Dedifferentiated amniotic fluid mesenchymal stem cell (primary cell): ENCODE data around the gene ILF3.

Source experiments
- DNase-seq: peaks from one replicate; pipeline ENCODE4 v3.0.0-alpha.2; 2016; ENCODE audit errors: extremely low spot score

ILF3 gene

GRCh38 chr19:10653732-10654609 is at the start of gene ILF3:
ILF3 (plus strand) TSS chr19:10654346; CDS start chr19:10670606, 16,260 bp downstream.
- DNase-seq = peak; percentile 100

GRCh38 chr19:10604460-10604980 is 49.6 kb upstream of the ILF3 start:
- DNase-seq = no peak

- DNase-seq = no peak
Measured at GRCh38 chr19:10611907-10612306, 42.2 kb upstream of the ILF3 start.

GRCh38 chr19:10612499-10613119 is 41.5 kb upstream of the ILF3 start:
- no peak for DNase-seq

- DNase-seq = no peak
Measured at GRCh38 chr19:10615429-10616023, 38.6 kb upstream of the ILF3 start.

GRCh38 chr19:10617409-10618121 is 36.6 kb upstream of the ILF3 start:
- peak; percentile 92 for DNase-seq

GRCh38 chr19:10618846-10619245 is 35.3 kb upstream of the ILF3 start:
- DNase-seq = no peak

- no peak for DNase-seq
Measured at GRCh38 chr19:10620786-10621185, 33.4 kb upstream of the ILF3 start.

- no peak for DNase-seq
Measured at GRCh38 chr19:10621966-10622365, 32.2 kb upstream of the ILF3 start.

GRCh38 chr19:10624585-10624984 is 29.6 kb upstream of the ILF3 start:
- DNase-seq = no peak

- DNase-seq = peak; percentile 48
Measured at GRCh38 chr19:10625003-10625761, 29.0 kb upstream of the ILF3 start, which contains the start of gene SLC44A2. SLC44A2 (plus strand) TSS chr19:10625553; CDS start chr19:10625634, 81 bp downstream.

GRCh38 chr19:10625762-10626138 is 28.4 kb upstream of the ILF3 start:
- no peak for DNase-seq

GRCh38 chr19:10631874-10632273 is 22.3 kb upstream of the ILF3 start:
- no peak for DNase-seq

GRCh38 chr19:10634430-10634829 is 19.7 kb upstream of the ILF3 start:
- no peak for DNase-seq

- DNase-seq = no peak
Measured at GRCh38 chr19:10634963-10635362, 19.2 kb upstream of the ILF3 start.

- DNase-seq = no peak
Measured at GRCh38 chr19:10636304-10636972, 17.7 kb upstream of the ILF3 start.

GRCh38 chr19:10637894-10638293 is 16.3 kb upstream of the ILF3 start:
- DNase-seq = no peak

GRCh38 chr19:10639836-10640235 is 14.3 kb upstream of the ILF3 start:
- no peak for DNase-seq

- DNase-seq = no peak
Measured at GRCh38 chr19:10640361-10640760, 13.8 kb upstream of the ILF3 start.

GRCh38 chr19:10641248-10641647 is 12.9 kb upstream of the ILF3 start:
- no peak for DNase-seq
